Measurements from ENCODE around the gene USP11.

Gene USP11

DNA sequence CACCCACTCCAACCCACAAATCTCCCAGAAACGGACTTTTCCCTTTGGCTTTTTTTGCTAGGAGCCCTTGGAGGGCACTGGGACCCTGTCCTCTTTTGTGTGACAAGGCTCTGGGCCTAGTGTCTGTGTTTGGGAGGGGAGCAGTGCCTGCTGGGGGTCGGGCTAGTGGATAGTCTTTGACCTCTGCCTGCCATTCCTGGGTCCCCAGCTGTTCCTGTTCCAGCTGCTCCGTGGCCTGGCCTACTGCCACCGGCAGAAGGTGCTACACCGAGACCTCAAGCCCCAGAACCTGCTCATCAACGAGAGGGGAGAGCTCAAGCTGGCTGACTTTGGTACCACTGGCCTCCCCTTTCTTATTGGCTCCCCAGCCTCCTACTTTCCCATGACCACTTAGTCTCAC lies 6.7 kb upstream of the USP11 start:
- DNase-seq, result no peak

DNA sequence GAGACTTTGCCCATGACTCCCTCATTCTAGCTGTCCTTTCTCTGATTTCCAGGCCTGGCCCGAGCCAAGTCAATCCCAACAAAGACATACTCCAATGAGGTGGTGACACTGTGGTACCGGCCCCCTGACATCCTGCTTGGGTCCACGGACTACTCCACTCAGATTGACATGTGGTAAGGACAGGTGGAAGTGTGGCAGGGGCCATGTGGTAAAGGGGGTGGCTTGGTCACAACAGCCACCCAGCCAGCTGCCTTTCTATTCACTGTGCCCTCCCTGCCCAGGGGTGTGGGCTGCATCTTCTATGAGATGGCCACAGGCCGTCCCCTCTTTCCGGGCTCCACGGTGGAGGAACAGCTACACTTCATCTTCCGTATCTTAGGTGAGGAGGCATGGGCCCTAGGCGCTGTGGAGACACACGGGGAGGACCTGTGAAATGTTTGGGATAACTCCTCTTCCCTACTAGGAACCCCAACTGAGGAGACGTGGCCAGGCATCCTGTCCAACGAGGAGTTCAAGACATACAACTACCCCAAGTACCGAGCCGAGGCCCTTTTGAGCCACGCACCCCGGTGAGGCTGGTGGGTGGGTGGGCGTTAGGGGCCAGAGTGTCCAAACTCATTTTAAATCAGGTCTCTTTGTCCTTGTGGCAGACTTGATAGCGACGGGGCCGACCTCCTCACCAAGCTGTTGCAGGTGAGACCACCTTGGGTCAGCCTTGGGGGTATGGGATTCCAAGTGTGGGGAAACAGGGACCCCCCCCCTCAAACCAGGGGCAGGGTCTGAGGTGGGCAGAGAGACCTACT lies 6.1 kb upstream of the USP11 start:
- no peak for DNase-seq

DNA sequence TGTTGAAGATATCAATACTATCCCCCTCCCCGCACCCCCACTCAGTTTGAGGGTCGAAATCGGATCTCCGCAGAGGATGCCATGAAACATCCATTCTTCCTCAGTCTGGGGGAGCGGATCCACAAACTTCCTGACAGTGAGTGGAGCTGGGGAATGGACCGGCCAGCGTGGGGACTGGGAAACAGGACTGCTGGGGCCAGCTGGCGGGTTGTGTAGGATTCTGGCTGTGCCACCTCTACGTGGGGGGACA lies 5.5 kb upstream of the USP11 start:
- no peak for DNase-seq

DNA sequence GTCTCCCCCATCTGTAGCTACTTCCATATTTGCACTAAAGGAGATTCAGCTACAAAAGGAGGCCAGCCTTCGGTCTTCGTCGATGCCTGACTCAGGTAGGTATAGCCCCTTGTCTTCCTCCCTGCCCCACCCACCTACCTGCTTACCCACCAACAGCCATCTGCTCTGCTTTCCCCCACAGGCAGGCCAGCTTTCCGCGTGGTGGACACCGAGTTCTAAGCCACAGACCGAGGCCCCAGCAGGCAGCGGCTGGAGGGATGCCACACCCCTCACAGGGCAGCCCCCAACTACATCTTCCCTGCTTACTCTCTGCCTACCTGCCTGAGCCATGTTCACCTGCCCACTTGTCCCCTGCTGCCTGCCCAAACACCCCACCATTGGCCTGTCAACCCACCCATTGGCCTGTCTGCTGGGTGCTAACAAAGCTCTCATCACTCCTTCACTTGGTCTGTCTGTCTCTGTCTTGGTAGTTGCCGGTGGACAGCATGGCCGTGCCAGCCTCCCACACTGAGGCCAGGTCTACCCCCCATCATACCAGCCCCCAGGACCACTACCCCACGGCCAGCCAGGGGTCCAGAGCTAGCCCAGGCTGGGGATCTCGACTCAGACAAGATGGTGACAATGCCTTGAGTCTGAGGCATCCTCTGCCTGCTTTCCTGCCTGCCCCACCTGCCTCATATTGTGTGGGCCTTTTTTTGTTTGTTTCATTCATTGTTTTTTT lies 4.1 kb upstream of the USP11 start:
- no peak for DNase-seq

DNA sequence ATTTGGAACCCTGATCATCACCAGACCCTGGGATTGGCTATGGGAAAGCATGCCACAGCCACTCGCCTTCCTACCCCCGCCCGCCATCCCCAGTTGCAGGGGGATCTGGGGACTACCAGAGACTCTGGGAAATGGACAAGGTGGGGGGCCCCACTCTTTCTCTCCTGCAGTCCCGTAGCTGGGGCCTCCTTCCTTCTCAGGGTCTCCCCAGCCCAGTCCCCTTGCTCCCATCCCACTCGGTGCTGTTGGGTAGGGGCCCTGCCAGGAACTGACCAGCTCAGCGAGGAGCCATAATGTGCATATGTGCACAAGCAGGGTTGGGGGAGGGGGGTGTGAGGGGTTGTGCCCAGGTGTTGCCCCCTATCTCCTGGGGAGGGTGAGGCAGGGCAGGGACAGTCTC lies 3.4 kb upstream of the USP11 start:
- DNase-seq, result no peak

DNA sequence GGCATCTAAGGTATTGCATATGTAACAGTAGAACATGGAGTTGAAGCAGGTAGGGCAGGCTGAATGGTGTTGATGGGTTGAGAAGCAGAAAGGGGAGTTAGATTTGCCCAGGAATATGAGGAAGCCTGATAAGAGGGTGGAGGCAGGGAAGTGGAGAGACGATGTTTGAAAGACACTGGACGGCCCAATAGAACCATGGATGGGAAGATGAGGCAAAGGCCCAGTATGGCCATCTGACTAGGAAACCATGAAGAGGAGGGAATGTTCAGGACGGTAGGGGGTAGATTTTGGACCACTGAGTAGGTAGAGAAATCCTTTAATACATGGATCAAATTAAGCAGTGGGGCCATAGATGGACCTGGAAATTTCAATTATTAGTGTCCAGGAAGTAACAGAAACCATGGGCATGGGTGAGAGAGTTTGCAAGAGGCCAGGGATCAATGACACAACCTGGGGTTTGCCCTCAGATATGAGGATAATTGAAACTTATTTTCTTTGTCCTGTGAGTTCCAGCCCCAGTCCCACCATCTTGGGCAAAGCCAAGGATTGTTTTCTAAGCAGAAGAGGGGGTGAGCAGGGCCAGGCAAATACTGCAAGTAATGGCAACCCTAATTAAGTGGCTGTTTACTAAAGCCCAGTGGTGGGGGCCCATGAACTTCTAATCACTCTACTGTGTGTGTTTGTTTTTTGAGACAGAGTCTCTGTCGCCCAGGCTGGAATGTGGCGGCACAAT lies 2.5 kb upstream of the USP11 start:
- DNase-seq, result no peak

DNA sequence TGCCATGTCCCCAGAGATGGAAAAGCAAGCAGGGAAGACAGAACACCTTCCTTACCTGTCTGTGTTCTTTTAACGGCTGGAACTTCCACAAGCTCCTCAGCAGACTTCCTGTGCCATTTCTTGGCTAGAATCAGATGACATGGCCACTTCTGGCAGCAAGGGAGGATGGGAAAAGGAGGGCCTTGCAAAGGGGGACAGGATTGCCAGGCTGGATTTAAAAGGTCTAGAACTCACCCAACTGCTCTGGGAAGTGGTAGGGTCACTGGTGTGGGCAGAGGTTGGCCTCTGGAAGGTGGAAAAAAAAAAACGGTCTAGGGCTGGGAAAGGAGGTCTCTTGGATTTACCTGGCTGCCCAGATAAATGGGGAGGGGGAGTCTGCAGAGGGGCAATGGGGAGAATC lies 1.6 kb upstream of the USP11 start:
- no peak for DNase-seq

DNA sequence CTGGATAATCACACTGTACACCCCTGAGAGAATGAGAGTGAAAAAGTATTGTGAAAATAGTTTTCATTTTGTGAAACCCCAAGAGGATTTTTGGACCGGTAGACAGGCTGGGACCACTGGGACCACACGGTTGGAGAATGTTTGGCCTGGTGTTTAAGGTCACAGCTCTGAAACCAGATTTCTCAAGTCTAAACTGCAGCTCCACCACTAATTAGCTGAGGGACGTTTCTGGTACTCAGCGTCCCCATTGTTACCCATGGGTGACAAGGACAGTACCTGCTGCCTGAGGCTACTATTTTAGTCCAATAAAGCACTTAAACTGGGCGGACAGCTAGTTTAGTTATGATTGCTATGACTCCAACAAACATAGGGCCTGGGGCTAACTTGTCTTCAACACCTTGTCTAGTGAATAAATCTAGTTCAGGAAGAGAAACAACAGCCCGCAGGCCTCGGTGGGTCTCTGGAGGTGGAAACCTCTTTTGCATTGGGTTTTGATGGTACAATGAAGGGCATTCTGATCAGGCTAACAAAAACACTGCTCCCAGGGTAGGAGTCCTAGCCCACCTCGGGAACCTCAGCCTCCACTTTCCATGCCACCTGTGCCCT lies 509 bp upstream of the USP11 start:
- DNase-seq, result no peak

DNA sequence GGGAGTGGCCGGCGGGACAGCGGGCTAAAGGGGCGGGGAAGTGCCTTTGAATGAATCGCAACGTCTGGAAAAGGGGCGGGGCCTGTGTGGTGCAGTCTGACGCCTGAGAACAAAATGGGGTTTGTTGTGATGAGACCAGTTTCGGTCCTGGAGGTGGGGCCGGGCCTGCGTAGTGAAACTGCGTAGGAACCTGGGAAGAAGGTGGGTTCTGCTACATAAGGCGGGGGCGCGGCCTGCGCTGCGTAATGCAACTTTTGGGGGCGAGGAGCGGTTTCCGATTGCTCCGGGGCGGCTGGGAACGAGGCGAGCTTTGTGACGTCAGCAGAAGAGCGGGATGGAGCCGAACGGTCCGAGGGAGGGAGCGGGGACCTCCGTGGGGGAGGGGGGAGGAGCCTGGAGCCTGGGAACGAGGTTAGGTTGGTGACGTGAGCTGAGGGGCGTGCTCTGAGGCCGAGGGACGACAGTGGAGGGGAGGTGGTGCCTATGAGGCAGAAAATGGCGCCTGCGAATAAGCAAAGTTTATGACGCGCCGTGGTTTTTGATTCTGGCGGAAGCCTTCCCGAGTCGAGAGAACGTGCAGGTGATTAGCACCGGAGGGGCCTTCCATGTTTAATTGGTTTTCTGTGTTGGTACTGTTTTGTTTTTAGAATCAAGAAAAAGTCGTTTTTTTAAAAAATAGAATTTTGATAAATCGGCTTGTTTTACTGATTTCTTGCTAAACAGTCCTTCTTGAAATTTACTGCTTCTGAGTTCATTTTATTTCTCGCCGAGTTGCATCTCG lies 714 bp downstream of the USP11 start:
- DNase-seq, result peak; percentile 61

DNA sequence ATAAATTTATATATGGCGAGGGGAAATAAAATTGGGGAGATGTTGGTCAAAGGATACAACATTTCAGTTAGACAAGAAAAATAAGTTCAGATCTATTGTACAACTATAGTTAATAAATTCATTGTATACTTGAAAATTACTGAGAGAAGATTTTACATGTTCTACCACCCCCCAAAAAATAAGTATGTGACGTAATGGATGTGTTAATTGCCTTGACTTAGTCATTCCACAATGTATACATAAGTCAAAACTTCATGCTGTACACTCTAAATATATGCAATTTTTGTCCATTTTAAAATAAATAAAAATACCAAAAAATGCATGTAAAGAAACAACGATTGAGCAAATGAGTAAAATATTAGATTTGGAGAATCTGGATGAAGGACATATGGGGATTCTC lies 1.8 kb downstream of the USP11 start:
- DNase-seq, result no peak

DNA sequence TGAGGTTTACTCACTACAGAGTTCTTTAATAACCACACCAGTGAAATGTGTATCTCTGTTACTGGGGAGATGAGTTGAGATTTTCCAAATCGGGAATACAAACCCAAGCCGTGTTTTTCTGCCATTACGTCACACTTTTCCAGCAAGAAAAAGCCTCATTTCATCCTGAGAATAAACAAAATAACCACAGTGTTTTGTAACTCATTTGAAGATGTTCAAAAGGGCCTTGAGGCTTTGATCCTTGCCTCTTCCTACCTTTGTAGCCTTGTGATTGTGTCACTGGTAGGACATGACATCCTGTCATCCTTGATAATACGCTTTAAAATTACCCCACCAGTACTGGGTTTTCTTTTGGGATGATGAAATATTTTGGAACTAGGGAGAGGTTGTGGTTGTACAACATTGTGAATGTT lies 2.9 kb downstream of the USP11 start:
- DNase-seq, result no peak

DNA sequence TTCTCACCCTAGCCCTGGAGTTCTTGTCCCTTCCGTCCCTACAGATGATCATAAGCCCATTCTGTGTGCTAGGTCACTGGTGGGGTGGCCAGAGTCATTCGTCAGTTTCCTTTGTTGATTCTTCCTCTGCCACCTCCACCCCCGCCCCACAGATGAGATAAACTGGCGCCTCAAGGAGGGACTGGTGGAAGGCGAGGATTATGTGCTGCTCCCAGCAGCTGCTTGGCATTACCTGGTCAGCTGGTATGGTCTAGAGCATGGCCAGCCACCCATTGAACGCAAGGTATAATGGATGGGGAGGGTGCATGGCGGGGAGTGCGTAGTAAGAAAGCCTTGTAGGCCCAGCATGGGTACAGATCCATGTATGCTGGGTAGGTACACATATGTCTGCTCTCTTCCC lies 6.4 kb downstream of the USP11 start:
- no peak for DNase-seq

DNA sequence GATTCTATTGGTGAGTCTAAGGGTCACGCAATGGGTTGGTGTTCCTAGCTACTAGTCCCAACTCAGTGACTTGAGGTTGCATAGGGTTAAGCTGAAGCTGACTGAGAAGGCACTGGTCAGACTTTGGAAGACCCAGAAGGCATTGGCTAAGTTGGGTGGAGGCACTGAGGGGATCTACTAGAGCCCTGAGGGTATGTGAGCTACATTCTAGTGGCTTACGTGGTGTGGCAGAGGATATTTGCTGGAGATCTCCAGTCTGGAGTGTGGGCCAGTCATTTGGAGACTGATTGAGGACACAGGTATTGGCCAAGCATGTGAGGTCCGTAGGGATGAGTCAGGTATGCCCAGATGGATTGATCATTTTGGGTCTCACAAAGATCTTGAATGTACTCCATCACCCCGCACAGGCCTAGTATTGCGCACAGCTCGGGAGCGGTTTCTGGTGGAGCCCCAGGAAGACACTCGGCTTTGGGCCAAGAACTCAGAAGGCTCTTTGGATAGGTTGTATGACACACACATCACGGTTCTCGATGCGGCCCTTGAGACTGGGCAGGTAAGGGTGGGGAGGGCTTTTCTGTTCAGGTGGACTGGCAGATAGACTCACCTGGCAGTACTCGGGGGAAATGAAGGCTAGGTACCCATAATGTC lies 7.2 kb downstream of the USP11 start:
- DNase-seq, result no peak

DNA sequence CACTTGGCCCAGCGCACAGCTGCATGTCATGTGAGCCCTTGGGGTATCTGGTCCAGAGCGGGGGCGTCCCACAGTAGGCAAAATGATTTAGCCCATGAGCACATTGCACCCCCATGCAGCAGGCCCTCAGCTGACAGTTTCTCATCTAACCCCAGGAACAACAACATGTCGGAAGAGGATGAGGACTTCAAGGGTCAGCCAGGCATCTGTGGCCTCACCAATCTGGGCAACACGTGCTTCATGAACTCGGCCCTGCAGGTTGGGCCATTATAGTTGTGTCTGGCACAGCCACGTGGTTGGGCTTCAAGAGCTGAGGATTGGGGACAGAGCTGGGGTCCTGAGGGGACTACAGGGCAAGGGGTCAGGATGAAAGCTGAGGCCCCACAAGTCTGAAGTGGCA lies 7.8 kb downstream of the USP11 start:
- DNase-seq, result no peak

DNA sequence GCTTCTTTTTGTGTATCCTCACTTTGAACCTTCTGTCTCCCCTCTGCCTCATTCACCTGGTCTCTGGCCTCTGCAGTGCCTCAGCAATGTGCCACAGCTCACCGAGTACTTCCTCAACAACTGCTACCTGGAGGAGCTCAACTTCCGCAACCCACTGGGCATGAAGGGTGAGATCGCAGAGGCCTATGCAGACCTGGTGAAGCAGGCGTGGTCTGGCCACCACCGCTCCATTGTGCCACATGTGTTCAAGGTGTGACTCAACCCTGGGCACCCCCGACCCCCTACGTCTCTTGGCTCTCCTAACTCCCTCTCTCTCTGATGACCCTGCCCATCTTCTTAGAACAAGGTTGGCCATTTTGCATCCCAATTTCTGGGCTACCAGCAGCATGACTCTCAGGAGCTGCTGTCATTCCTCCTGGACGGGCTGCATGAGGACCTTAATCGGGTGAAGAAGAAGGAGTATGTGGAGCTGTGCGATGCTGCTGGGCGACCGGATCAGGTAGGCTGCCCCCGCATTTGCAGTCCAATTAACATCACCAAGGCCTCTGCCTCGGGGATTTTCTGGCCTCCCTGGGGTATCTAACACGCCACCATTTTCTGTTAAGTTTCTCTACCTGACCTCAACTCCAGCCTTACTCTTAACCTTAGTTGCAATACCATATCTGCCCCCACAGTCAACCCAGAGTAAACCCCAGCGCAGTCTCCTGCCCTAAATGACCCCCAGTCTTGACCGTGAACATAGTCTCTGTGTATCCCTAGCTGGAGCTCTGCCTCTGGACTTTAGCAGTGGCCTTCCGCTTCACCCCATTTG lies 8.6 kb downstream of the USP11 start:
- no peak for DNase-seq

DNA sequence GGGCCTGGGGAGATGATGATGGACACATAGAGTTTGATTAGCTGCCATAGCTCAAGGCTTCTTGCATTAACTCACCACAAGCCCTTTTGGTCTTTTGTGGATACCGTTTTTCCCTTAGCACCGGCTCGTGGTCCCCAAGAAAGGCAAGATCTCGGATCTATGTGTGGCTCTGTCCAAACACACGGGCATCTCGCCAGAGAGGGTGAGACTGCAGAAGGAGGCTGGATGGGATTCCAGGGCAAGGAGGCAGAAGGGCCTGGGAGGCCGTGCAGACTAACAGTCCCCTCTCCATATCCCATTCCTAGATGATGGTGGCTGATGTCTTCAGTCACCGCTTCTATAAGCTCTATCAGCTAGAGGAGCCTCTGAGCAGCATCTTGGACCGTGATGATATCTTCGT lies 9.5 kb downstream of the USP11 start:
- DNase-seq, result no peak

DNA sequence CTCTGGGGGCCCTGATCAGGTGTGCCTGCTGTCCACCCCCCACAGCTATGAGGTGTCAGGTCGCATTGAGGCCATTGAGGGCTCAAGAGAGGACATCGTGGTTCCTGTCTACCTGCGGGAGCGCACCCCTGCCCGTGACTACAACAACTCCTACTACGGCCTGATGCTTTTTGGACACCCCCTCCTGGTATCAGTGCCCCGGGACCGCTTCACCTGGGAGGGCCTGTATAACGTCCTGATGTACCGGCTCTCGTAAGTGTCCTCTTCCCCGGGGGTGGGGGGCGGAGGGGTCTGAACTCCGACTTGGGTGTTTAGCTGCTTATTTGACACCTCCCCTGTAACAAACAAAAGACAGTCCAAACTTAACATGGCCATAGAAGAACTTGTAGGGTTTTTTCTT lies 10.5 kb downstream of the USP11 start:
- DNase-seq, result no peak

DNA sequence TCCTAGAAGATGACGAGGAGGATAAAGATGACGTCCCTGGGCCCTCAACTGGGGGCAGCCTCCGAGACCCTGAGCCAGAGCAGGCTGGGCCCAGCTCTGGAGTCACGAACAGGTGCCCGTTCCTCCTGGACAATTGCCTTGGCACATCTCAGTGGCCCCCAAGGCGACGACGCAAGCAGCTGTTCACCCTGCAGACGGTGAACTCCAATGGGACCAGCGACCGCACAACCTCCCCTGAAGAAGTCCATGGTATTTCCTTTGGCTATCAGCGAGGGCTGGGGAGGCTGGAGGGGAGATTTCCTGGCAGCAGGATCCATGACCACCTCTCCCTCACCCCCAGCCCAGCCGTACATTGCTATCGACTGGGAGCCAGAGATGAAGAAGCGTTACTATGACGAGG lies 11.9 kb downstream of the USP11 start:
- no peak for DNase-seq

DNA sequence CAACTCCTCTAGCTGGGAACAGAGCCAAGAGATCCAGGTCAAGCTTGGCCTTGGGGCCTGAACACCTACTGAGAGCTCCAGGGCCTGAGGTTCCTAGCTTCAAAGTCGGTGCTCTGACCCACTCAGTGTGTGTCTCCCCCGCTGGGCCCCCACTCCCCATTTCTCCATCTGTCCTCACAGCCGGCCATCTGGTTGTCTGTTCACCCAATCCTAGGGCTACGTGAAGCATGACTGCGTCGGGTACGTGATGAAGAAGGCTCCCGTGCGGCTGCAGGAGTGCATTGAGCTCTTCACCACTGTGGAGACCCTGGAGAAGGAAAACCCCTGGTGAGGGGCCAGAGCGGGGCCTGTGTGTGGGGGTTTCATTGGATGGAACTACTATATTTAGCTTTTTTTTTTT lies 12.3 kb downstream of the USP11 start:
- no peak for DNase-seq

DNA sequence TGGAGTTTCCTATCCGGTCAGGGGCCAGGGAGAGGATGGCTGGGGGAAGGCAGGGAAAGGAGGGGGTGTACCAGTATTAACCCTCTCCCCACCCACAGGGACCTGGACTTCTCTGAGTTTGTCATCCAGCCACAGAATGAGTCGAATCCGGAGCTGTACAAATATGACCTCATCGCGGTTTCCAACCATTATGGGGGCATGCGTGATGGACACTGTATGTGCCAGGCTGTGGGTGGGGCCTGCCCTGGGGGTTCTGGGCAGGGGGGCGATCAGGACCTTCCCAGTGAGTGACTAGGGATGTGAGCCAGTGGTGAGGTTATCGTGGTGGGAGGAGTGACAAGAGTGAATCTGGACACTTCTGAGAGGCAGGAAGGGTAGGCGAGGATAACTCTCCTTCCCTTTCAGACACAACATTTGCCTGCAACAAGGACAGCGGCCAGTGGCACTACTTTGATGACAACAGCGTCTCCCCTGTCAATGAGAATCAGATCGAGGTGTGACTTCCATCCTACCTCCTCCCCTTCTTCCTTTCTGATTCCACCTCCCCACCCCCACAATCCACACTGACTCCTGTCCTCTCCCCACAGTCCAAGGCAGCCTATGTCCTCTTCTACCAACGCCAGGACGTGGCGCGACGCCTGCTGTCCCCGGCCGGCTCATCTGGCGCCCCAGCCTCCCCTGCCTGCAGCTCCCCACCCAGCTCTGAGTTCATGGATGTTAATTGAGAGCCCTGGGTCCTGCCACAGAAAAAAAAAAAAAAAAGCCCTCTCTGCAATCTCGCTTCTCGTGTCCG lies 14.6 kb downstream of the USP11 start:
- no peak for DNase-seq

DNA sequence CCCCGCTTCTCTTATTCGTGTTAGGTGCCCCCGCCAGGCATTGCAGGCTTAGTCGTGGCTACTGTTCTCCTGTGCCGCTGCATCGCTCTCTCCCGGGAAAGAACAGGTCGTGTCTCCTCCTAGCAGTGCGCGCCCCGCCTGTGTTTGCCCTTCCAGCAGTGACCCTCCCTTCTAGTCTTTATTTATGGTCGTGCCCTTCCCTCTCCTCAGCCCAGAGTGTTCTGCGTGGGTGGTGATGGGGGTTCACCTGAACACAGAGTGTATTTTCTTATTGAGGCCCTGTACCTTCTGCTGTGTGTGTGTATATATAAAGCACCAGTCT lies 15.2 kb downstream of the USP11 start:
- no peak for DNase-seq
